DND-41 (cell line): Measurements from ENCODE around the gene ARHGAP5.

ENCODE experiments used
- ATAC-seq: fragments of 200-7000 bp; cut with Tn5 transposase; 3 replicates; pipeline ENCODE4 v1.9.1; 2021; ENCODE audit warnings: low read depth; ENCODE audit not compliant: insufficient read depth
- DNase-seq: peaks from one replicate; pipeline ENCODE4 v3.0.0-alpha.2; 2020
- H2AFZ ChIP-seq: 2 replicates; pipeline ENCODE4 v1.6.0; 2012; ENCODE audit warnings: low read depth, low read length
- H3K27ac ChIP-seq: 2 replicates; pipeline ENCODE4 v1.5.1; 2012; ENCODE audit warnings: low read length, inconsistent platforms
- H3K27me3 ChIP-seq: fragments of 200-600 bp; sonication (generic); 2 replicates; pipeline ENCODE4 v1.6.0; 2012; ENCODE audit warnings: low read length, mild to moderate bottlenecking, inconsistent platforms; ENCODE audit not compliant: insufficient read depth, poor library complexity
- H3K36me3 ChIP-seq: 2 replicates; pipeline ENCODE4 v1.5.1; 2012; ENCODE audit warnings: low read length, inconsistent platforms; ENCODE audit not compliant: insufficient read depth
- H3K4me1 ChIP-seq: 2 replicates; pipeline ENCODE4 v1.5.1; 2012; ENCODE audit warnings: mild to moderate bottlenecking, low read length; ENCODE audit not compliant: insufficient read depth
- H3K4me2 ChIP-seq: 2 replicates; pipeline ENCODE4 v1.6.0; 2012; ENCODE audit warnings: mild to moderate bottlenecking, moderate library complexity, low read length, inconsistent platforms; ENCODE audit not compliant: insufficient read depth
- H3K4me3 ChIP-seq, 2 experiments: fragments of 200-600 bp in 1 of 2; shearing (Covaris generic) in 1 of 2; 2 replicates each; pipeline ENCODE4 v1.5.1; 2012 to 2016; ENCODE audit warnings: inconsistent platforms in 2 of 2, low read length in 2 of 2, mild to moderate bottlenecking in 2 of 2, low read depth in 1 of 2, moderate library complexity in 1 of 2
- H3K79me2 ChIP-seq: 2 replicates; pipeline ENCODE4 v1.6.0; 2012; ENCODE audit warnings: low read length, inconsistent platforms; ENCODE audit not compliant: insufficient read depth
- H3K9ac ChIP-seq: 2 replicates; pipeline ENCODE4 v1.6.0; 2012; ENCODE audit warnings: low read depth, mild to moderate bottlenecking, inconsistent platforms, low read length, moderate library complexity
- H3K9me3 ChIP-seq: 2 replicates; pipeline ENCODE4 v1.5.1; 2012; ENCODE audit warnings: low read length, moderate library complexity, mild to moderate bottlenecking, inconsistent platforms; ENCODE audit not compliant: insufficient read depth, severe bottlenecking
- H4K20me1 ChIP-seq: 2 replicates; pipeline ENCODE4 v1.6.0; 2012; ENCODE audit warnings: low read length; ENCODE audit not compliant: insufficient read depth
- EZH2 ChIP-seq: IDR thresholded peaks from 3 replicates; pipeline ENCODE4 v1.6.1; 2012; ENCODE audit warnings: borderline replicate concordance, low read depth, mild to moderate bottlenecking, moderate library complexity, low read length, inconsistent platforms; ENCODE audit not compliant: severe bottlenecking
- TF ChIP-seq, protein P1 (sequence below): IDR thresholded peaks from 2 replicates; pipeline ENCODE4 v1.5.1; 2012; ENCODE audit warnings: borderline replicate concordance, low read length, moderate library complexity, mild to moderate bottlenecking; ENCODE audit not compliant: poor library complexity, severe bottlenecking; ENCODE audit errors: extremely low read depth

The ARHGAP5 gene

DNA sequence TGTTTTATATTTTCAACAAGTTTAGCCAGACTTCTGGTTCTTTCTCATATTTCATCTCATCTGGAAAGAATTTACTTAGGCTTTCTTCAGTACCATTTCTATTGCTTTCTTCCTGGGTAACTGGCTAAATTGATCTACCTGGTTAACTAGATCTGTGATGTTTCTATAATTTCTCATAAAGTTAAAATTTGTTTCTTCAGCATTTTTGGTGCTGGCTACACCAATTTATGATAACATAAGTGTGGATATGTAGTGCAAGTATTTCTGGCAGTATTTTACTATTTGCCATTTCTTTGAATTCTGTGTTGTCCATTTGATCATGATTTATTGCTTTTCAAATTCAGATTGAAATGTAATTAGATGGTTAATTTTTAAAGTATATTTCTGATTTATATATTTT lies 25.9 kb downstream of the ARHGAP5 start:
- H4K20me1 ChIP-seq = peaks cover 26% of the 10 kb centered on the region; the same call in 1 of the 2 replicates
- peak overlapping the region; percentile 50; the same call in 1 of the 2 replicates for H3K4me2 ChIP-seq
- peaks cover 14% of the 10 kb centered on the region; the same call in 1 of the 2 replicates for H3K36me3 ChIP-seq
- no peak for DNase-seq
- no peaks in the 10 kb centered on the region for H3K27me3 ChIP-seq
- ATAC-seq = no peak
- H2AFZ ChIP-seq = no peak overlapping the region
- no peak for TF ChIP-seq EZH2
- TF ChIP-seq, protein P1, sequence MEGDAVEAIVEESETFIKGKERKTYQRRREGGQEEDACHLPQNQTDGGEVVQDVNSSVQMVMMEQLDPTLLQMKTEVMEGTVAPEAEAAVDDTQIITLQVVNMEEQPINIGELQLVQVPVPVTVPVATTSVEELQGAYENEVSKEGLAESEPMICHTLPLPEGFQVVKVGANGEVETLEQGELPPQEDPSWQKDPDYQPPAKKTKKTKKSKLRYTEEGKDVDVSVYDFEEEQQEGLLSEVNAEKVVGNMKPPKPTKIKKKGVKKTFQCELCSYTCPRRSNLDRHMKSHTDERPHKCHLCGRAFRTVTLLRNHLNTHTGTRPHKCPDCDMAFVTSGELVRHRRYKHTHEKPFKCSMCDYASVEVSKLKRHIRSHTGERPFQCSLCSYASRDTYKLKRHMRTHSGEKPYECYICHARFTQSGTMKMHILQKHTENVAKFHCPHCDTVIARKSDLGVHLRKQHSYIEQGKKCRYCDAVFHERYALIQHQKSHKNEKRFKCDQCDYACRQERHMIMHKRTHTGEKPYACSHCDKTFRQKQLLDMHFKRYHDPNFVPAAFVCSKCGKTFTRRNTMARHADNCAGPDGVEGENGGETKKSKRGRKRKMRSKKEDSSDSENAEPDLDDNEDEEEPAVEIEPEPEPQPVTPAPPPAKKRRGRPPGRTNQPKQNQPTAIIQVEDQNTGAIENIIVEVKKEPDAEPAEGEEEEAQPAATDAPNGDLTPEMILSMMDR = no peak
- peak overlapping the region; percentile 77 for H3K27ac ChIP-seq
- no peak overlapping the region for H3K9ac ChIP-seq
- H3K9me3 ChIP-seq = no peaks in the 10 kb centered on the region
- peaks cover 81% of the 10 kb centered on the region for H3K79me2 ChIP-seq
- no peak overlapping the region for H3K4me3 ChIP-seq
- peaks cover 47% of the 10 kb centered on the region for H3K4me1 ChIP-seq

DNA sequence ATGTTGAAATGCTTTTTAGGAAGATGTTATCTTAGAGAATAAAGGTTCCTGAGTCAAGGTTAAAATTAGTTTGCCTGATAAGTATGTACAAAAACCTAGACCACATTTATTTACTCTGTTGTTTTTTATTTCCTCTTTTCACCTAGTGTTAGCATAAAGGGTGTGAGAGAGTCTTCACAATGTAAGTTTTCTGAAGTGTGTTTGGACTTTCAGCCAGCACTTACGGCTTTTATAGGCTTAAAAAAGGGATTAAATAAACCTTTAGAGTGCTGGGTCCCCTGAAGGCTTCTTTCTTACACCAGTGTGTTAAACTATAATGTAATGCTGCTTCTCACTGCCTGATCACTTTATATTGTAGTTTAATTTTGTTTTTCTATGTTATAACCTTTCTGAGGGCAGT lies 27.2 kb downstream of the ARHGAP5 start:
- H4K20me1 ChIP-seq = peaks cover 23% of the 10 kb centered on the region; the same call in 1 of the 2 replicates
- TF ChIP-seq, protein P1 = no peak
- TF ChIP-seq EZH2 = no peak
- H3K4me3 ChIP-seq = no peak overlapping the region
- no peak overlapping the region for H2AFZ ChIP-seq
- H3K27ac ChIP-seq = 0 out of 2 replicates have a peak overlapping the region, but pooled peaks have one; percentile 12
- H3K9me3 ChIP-seq = no peaks in the 10 kb centered on the region
- H3K4me2 ChIP-seq = no peak overlapping the region
- peaks cover 78% of the 10 kb centered on the region for H3K79me2 ChIP-seq
- no peaks in the 10 kb centered on the region for H3K27me3 ChIP-seq
- no peak overlapping the region for H3K9ac ChIP-seq
- peaks cover 42% of the 10 kb centered on the region for H3K4me1 ChIP-seq
- DNase-seq (no peak), ATAC-seq (no peak)
- H3K36me3 ChIP-seq = peaks cover 9% of the 10 kb centered on the region; the same call in 1 of the 2 replicates

DNA sequence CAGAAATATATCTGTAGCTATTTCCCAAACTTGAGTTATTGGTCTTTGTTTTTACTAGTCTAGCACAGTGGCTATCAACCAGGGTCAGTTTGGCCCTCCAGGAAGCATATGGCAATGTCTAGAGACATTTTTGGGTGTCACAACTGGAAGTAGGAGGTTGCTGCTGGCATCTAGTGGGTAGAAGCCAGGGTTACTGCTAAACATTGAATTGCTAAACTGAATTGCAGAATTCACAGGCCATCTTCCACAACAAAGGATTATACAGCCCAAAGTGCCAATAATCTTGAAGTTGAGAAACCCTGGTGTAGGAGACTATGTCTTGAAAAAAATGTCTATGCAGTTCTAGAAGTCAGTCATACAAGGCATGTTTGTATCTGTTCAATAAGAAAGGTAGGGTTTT lies 27.7 kb downstream of the ARHGAP5 start:
- ATAC-seq = no peak
- no peak overlapping the region for H3K4me2 ChIP-seq
- peaks cover 9% of the 10 kb centered on the region; the same call in 1 of the 2 replicates for H3K36me3 ChIP-seq
- no peak overlapping the region for H3K27ac ChIP-seq
- H3K27me3 ChIP-seq = no peaks in the 10 kb centered on the region
- TF ChIP-seq EZH2 = no peak
- no peak overlapping the region for H3K9ac ChIP-seq
- no peak for DNase-seq
- H3K4me1 ChIP-seq = peaks cover 37% of the 10 kb centered on the region
- no peaks in the 10 kb centered on the region for H3K9me3 ChIP-seq
- no peak overlapping the region for H3K4me3 ChIP-seq
- H3K79me2 ChIP-seq = peaks cover 77% of the 10 kb centered on the region
- peaks cover 23% of the 10 kb centered on the region; the same call in 1 of the 2 replicates for H4K20me1 ChIP-seq
- H2AFZ ChIP-seq = no peak overlapping the region

DNA sequence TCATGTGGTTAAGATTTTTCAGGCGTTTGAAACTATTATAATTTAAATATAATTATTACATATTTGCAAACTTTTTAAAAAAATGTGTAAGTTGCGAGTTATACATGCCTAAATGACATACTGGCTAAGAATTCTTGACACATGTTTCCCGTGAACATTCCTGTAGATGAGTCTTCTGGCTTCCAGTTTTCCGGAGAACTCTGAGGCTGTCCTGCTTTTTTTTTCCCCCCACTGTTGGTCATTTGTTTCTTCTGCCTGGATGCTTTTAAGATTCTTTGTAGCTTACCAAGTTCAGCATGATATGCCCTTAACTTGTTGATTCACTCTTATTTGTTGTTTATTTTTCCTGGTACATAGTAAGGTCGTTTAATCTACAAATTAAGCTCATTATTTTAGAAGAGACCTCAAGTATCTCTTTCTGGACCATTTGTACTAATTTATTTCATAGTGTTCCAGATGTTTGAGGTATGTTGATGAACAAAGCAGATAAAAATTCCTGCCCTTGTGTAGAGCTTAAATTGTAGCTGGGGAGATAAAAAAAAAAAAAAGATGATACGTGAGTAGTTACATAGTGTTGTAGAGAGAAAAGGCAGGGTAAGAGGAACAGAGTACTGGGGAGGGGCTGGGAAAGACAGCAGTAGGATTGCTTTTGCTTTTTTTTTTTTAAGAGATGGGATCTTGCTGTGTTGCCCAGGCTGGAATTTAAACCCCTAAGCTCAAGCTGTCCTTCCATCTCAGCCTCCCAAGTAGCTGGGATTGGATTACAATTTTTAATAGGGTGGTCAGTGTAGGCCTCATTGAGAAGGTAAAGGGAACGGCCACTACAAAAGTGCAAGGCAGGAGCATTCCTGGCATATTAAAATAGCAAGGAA lies 32.8 kb downstream of the ARHGAP5 start:
- Histone ChIP-seq H3K4me3 (no peak overlapping the region), H2AFZ (no peak overlapping the region), H3K36me3 (peaks cover 1% of the 10 kb centered on the region; the same call in 1 of the 2 replicates), H3K4me1 (no peaks in the 10 kb centered on the region), H3K27ac (no peak overlapping the region), H3K4me2 (no peak overlapping the region), H3K9me3 (no peaks in the 10 kb centered on the region), H3K9ac (no peak overlapping the region), H3K27me3 (no peaks in the 10 kb centered on the region), H3K79me2 (peaks cover 88% of the 10 kb centered on the region), H4K20me1 (peaks cover 32% of the 10 kb centered on the region; the same call in 1 of the 2 replicates)
- DNase-seq (no peak), ATAC-seq (no peak)
- TF ChIP-seq EZH2 = no peak
- TF ChIP-seq, protein P1 = no peak
